GM04504 (cell line): ENCODE measurements around the gene TPRX1.
"Not testable (repeated sequence)": the region's sequence is repeated elsewhere in the genome, so short reads cannot be mapped to it uniquely, and the experiment has no call there.

Experiments
- DNase-seq: peaks from one replicate; pipeline ENCODE4 v3.0.0-alpha.2; 2012; ENCODE audit warnings: low read depth

Gene TPRX1

DNA sequence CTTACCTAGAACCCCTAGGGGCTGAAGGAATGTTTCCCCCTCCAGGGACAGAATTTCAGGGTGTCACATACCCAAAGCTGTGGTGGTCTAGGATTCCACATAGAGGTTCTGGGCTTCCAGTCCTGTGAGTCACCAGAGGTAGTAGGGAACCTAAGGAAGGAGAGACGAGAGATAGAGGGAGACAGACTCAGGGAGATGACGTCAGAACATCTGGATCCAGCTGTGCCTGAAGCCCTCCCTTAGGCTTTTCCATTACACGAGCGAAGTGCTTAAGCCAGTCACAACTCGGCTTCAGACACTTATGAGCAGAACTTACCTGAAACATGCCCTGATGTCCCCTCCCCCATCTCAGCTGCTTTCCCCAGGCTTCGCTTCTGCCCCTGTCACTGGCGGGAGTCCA is 37.7 kb downstream of the TPRX1 start:
- DNase-seq = no peak

GRCh38 chr19:47766359-47766620 is 38.1 kb downstream of the TPRX1 start:
- DNase-seq = no peak

- DNase-seq = no peak
These were observed 38.6 kb downstream of the TPRX1 start for GRCh38 chr19:47765523-47766358.

- DNase-seq = not testable (repeated sequence)
These were observed 39.6 kb downstream of the TPRX1 start for GRCh38 chr19:47764705-47765104.

DNA sequence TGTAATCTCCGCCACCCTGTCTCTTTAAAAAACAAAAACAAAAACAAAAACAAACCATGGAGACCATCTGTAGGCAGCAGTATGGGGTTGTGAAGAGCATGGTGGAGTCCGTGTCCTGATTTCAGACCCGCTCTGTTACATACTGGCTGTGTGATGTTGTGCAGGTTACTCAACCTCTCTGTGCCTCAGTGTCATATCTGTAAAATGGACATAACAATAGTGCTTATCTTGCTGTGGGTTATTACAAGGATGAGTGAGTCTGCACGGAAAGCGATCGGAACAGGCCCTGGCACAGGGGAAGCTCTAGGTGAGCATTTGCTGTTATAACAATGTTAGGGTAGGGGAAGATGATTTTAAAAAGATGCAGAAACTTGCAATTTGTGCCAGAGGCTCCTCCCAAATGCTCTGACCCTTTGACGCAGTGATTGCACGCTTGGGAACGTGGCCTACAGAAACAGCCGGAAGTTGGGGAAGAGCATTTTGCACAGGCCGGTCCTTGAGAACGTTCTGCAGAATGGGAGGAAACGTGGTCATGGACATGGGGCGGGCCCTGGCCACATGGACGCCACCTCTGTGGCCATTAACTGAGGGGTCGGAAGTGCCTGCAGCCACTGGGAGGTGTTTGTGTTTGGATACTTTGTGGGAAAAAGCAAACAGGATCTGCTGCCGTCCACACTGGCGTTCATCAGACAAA is 41.6 kb downstream of the TPRX1 start:
- DNase-seq = no peak

- DNase-seq = no peak
These were observed 42.2 kb downstream of the TPRX1 start for GRCh38 chr19:47762151-47762550.

DNA sequence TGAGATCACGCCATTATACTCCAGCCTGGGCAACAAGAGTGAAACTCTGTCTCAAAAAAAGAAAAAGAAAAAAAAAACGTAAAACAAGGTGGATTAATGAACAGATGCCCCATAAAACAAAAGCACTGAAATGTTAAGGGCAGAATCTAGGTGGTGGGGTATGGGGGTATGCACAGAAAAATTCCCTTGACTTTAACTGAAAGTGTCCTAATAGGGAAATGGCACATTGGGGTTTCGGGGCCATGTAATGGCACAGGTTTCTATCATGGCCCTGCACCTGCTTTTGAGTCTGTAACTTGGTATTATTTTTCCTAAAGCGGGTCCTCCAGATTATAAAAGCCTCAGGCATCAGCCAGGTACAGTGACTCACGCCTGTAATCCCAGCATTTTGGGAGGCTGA is 42.8 kb downstream of the TPRX1 start:
- no peak for DNase-seq

- no peak for DNase-seq
These were observed 43.7 kb downstream of the TPRX1 start for GRCh38 chr19:47760632-47760999.

DNA sequence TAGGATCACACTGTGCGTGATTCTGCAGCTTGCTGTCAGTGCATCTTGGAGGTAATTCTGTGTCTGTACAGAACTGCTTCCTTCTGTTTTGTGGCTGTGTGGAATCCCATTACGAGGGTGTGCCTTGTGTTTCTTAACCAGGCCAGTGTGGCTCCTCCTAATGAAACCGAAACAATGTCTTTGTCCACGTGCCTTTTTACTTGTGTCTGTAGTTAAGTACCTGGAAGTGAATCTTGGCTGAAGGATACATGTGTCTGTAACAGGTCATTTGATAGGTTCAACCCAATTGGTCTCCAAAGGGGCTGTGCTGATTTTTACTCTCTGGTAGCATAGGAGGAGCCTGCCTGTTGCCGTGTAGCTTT is 45.9 kb downstream of the TPRX1 start:
- DNase-seq = no peak

GRCh38 chr19:47757617-47758442 is 46.5 kb downstream of the TPRX1 start:
- no peak for DNase-seq

DNA sequence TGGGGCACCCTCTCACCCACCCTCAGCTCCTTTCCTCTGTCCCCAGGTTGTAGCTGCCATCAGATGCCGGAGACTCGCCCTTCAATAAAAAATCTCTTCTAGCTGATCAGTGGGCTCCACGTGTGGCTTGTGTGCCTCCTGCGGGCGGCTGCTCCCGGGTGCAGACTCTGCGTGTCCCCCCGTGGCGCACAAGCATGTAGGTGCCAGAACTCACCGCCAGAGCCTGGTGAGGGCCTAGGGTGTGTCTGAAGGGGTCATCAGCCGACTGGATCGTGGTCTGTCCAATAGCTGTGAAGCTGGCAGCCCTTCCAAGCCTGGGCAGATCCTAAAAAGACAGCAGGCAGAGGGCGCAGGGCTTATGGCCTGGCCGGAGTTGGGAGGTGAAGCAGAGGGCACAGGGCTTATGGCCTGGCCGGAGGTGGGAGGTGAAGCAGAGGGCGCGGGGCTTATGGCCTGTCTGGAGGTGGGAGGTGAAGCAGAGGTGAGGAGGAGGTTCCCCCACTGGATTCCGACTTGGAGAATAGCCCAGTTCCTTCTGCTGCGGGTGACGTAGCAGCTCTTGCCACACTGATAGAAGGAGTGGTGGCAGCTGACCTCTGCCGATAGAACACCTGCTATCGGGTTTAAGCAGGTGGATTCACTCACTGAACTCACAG is 47.3 kb downstream of the TPRX1 start:
- no peak for DNase-seq

- DNase-seq = no peak
These were observed 47.8 kb downstream of the TPRX1 start for GRCh38 chr19:47756627-47756929.

DNA sequence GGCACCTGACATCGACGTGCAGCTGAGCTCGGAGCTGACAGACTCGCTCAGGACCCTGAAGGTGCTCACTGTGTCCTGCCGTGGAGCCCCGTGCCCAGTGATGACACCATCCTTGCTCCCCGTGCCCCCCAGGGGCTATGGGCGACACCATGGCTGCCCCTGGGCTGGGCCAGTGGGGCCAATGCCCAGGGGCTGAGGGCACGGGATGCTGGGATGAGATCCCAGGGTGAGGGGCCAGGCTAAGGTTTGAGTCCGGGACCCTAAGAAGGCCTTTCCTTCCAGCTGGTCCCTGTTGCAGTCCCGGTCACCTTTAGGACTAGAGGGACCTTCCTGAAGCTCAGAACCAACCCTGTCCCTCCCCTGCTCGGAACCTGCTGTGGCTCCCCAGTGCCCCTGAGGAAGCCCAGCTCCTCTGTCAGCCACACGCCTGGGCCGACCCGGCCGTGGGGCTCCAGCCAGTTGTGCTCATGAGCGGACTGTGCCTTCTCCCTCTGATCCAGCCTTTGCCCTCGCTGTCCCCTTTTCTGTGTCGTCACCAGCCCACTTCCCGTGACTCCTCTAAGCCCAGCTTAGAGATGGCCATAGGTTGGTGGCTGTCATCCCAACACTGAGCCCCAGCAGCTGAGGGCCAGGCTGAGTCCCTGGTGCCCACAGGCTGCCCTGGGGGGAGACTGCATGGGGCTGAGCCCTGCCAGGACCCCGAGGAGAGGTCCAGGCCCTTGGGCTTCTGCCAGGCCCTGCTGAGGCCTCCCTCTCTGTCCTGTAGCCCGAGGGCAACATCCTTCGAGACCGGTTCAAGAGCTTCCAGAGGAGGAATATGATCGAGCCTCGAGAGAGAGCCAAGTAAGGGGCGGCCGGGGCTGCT is 48.4 kb downstream of the TPRX1 start:
- DNase-seq = no peak

DNA sequence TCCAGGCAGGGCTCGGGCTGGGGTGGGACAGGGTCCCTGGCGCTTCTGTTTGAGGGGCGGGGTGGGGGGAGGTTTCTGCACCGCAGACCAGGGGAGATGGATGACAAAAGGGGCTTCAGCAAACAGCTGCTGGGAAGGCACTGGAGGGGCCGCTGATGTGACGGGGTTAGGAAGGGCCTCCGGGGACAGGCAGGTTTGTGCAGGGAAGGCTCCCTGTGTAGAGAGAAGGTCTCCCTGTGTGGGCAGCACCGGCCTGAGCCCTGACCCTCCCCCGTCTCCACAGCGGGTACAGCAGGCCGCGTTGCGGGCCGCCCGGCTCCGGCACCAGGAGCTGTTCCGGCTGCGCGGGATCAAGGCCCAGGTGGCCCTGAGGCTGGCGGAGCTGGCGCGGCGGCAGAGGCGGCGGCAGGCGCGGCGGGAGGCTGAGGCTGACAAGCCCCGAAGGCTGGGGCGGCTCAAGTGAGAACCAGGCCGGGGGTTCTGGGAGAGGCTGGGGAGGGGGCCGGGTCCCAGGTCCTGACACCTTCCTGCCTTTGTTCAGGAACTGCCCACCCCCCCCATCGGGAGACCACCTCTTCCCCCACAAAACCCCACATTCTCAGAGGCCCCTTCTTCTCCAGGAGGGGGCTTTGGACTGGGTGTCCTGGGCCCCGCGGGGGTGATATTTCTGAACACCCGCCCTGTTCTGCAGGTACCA is 49.1 kb downstream of the TPRX1 start:
- no peak for DNase-seq

GRCh38 chr19:47754206-47755064 is 49.9 kb downstream of the TPRX1 start:
- no peak for DNase-seq

DNA sequence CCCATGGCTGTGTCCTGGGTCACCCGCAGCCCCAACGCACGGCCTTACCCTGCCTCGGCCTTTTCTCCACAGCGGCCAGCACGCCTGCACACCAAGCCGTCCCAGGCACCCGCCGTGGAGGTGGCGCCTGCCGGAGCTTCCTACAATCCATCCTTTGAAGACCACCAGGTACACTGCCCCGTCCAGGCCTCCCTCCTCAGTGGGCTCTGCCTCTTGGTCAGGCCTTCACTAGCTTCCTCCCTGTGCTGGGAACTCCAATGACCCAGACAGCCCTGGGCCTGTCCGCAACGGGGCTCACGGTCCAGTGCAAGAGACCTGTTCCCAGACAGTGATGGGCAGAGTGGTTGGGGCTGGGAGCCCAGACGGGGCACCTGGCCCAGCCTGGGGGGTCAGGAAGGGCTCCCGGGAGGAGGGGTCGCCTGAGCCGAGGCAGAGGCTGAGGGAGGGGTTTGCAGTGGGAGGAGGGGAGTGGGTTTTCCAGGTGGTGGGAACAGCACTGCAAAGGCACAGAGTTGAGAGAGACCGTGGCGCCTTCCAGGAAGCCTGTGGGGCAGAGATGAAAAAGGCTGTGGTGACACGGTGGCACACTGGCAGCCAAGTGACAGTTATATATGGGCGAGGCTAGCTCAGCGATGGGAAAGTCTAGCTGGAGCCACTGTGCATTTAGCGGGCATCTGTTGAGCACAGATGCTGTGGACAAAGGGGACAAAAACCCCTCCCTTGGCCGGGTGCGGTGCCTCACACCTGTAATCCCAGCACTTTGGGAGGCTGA is 51.7 kb downstream of the TPRX1 start:
- no peak for DNase-seq
